Measurements from ENCODE around the gene LYPD4. TPM values are rescaled to one million over a fixed set of nuclear protein-coding genes. Genes with fewer than 3 reads are reported as not detected.

Gene LYPD4
- total RNA-seq, 4 donors from 2014 or later: not detected

DNA sequence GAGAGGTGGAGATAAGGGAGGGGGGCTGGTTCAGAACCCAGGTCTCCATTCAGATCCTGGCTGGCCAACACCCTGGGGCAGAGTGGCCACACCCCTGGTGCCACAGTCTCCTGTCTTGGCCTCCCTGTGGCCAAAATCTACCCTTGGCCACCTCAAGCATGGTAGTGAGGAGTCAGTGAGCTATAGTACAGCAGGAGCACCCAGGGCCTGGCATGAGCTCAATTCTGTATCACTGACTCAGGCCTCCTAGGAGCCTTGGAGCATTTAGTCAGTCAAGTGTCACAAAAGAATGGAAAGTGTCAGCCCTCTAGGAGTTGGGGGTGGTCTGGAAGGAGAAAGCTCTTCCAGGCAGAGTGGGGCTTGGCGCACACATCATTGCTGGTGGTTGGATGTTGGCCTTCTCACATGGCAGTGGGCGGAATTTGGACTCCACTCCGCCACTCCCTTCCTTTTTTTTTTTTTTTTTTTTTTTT, 26.0 kb upstream of the LYPD4 start:
- TF ChIP-seq, protein P1, sequence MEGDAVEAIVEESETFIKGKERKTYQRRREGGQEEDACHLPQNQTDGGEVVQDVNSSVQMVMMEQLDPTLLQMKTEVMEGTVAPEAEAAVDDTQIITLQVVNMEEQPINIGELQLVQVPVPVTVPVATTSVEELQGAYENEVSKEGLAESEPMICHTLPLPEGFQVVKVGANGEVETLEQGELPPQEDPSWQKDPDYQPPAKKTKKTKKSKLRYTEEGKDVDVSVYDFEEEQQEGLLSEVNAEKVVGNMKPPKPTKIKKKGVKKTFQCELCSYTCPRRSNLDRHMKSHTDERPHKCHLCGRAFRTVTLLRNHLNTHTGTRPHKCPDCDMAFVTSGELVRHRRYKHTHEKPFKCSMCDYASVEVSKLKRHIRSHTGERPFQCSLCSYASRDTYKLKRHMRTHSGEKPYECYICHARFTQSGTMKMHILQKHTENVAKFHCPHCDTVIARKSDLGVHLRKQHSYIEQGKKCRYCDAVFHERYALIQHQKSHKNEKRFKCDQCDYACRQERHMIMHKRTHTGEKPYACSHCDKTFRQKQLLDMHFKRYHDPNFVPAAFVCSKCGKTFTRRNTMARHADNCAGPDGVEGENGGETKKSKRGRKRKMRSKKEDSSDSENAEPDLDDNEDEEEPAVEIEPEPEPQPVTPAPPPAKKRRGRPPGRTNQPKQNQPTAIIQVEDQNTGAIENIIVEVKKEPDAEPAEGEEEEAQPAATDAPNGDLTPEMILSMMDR (IDR thresholded peaks at IDR 0.05; ENCODE audit: low read depth): no peak

GRCh38 chr19:41869374-41869955, 25.0 kb upstream of the LYPD4 start:
- TF ChIP-seq, protein P1 (IDR thresholded peaks at IDR 0.05; ENCODE audit: low read depth): no peak

DNA sequence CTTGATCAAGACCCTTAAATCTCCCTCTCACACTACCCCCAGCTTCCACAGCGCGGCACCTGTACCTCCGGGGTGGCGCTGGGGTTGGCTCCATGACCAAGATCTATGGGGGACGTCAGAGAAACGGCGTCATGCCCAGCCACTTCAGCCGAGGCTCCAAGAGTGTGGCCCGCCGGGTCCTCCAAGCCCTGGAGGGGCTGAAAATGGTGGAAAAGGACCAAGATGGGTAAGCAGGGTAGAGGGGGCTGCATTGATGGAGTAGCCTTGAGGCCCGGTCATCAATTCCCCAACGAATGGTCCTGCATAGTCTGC, 24.5 kb upstream of the LYPD4 start:
- TF ChIP-seq, protein P1 (IDR thresholded peaks at IDR 0.05; ENCODE audit: low read depth): no peak

DNA sequence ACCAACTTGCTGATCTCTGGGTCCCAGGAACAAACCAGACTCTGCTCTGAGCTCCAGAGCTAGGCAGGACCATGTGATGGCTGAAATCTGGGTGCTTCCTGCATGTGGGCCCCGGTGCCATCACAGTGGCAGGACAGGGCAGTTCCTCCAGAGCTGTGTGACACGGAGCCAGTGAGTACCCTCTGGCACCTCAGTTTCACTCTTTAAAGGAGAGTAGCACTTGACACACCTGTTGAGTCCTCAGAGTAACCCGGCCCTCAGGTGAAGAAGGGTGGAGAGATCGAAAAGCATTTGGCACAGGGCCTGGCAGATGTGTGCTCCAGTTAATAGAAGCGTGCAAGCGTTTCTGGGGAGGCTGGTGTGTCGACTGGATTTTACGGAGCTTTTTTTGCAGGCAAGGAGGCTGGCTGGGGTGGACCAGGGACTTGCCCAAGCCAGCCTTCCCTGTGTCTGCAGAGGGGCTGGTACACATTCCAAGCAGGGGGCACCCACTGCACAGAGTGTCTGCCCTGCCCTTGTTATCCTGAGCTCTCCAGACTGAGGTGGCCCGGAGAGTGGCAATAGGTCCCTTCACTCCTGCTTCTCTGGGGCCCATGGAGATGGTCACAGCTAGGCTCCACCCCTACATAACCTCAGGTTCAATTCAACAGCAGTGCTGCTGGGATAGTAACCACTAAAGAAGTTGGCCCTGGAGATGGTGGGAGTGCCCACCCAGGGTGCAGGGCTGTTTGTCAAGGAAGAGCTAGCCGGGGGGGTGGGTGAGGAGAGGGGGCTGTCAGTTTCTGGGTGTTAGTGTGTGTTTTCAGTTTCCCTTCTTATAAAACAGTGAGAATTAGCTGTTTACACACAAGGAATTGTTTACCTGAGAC, 23.9 kb upstream of the LYPD4 start:
- TF ChIP-seq, protein P1 (IDR thresholded peaks at IDR 0.05; ENCODE audit: low read depth): no peak

DNA sequence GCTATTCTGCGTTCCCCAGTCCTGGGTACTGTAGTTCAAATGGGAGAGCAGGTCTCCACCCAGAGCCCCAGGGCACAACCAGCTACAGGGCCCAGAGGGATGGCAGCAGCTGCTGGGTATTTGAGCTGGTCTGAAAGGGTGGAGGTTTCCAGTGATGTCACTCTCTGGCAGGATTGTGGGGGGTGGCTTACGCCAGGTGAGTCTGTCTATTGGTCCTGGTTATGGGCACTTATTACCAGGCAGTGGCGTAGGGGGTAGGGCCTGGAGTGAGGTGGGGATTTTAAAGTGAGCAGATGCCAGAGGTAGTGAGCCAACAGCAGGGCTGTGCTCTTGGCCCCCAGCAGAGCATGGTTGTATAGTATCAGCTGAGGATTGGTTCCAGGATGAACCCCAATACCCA, 21.8 kb upstream of the LYPD4 start:
- TF ChIP-seq, protein P1 (IDR thresholded peaks at IDR 0.05; ENCODE audit: low read depth): no peak

DNA sequence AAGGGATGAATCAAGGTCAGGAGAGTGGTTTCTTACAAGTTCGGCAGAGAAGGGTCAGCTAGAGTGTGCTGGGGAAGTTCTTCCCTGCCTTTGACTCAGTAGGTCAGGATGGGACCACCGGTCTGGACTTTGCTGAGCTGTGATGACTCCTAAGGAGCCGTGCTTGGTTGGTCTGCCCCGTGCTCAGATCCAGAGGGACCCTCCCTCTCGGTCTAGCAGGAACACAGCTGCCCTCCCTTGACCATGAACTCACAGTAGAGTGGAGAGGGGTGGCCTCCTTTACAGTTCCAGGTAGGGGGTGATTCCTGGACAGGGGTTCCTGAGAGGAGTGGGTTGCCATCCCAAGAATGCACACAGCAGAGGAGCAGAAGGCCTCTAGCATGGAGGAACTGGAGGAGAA, 19.9 kb upstream of the LYPD4 start:
- TF ChIP-seq, protein P1 (IDR thresholded peaks at IDR 0.05; ENCODE audit: low read depth): no peak

GRCh38 chr19:41863209-41863931, 18.9 kb upstream of the LYPD4 start:
- TF ChIP-seq, protein P1 (IDR thresholded peaks at IDR 0.05; ENCODE audit: low read depth): no peak

All from subcutaneous adipose tissue (tissue), 4 donors.